Measurements from ENCODE around the gene TENT5C. TPM values are rescaled to one million over a fixed set of nuclear protein-coding genes. Genes with fewer than 3 reads are reported as not detected.

TENT5C gene
- total and polyA plus RNA-seq, 9 of the 15 experiments (the other 6 are each of a cell fraction or from before 2014, with no cell fraction given) = 1.8 to 7.7 (median 4.0) TPM

DNA sequence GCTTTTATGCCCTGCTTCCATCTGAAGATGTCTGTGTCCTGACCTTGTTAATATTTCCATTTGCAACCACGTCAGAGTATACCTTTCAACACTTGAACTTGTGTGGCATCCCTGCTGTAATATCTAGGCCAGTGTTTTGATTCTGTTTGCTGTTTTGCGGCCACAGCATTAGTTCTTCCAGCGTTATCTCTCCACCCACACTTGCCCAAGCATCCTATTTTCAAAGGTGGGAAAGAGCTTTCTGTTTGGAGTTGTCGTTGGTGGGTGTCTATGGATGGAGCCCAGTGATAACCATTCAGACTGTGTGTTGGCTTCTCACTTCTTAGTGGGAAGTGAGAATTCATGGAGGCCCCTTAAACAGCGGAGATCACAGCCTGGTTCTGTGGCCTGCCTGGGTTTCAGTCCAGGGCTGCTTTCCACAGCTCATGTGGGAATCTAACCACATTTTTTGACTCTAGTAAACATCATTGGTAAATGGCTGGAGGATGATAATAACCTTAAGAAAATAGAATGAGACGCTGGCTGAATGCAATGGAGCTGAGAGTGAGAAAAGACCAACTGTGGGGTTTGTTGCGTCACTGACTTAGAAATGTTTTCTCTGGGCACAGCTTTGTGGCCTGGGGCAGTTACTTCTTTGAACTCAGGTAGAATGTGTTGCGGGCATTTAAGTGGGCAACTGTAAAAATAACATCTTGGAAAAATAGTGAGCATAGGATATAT, 7.6 kb downstream of the TENT5C start:
- Histone ChIP-seq H4K20me1 (replicated peaks; ENCODE audit: control insufficient read depth, insufficient read depth, low read length) (peaks cover 12% of the 10 kb centered on the region), H3K4me1 (replicated peaks in 1 of 2; ENCODE audit: control insufficient read depth in 2 of 2, insufficient read depth in 2 of 2, low read length in 2 of 2) (peaks cover 49 to 95% of the 10 kb centered on the region in 2 experiments), H3K9ac (ENCODE audit: insufficient read depth in 1 of 2, low read depth in 2 of 2, low read length in 2 of 2) (peak overlapping the region in 1 of 2 experiments; percentile 64; a peak in 3 of 4 replicates), H3K9me3 (replicated peaks; ENCODE audit: control insufficient read depth, insufficient read depth, low read depth, low read length) (no peaks in the 10 kb centered on the region), H3K27me3 (ENCODE audit: control insufficient read depth in 2 of 2, insufficient read depth in 2 of 2, low read length in 2 of 2) (no peaks in the 10 kb centered on the region), H3K27ac (ENCODE audit: extremely low read depth, low read depth, low read length) (peak overlapping the region; percentile 77), H3K36me3 (ENCODE audit: control insufficient read depth, insufficient read depth, low read length) (no peaks in the 10 kb centered on the region; the same call in 1 of the 3 replicates), H3K9me1 (ENCODE audit: control insufficient read depth, insufficient read depth, low read length) (peaks cover 3% of the 10 kb centered on the region), H3K79me2 (ENCODE audit: control insufficient read depth, insufficient read depth, low read length) (peaks cover 83% of the 10 kb centered on the region), H3K4me2 (ENCODE audit: insufficient read depth, low read length) (peak overlapping the region; percentile 67), H3K4me3 (peak overlapping the region; percentile 1; the same call in 1 of the 2 replicates), H2AFZ (ENCODE audit: low read depth, low read length) (peak overlapping the region; percentile 13)
- CTCF ChIA-PET (ENCODE audit: low intra/inter-chr PET ratio) = no interaction called here
- ATAC-seq (peak; percentile 65), DNase-seq (ENCODE audit: extremely low read depth in 1 of 4, low spot score in 3 of 4) (peak; percentile 65 to 95 (median 77)), FAIRE-seq (peak; percentile 95)
- POLR2A ChIA-PET = interaction anchor here (0.6 to 14.3 kb wide), 16 partner anchors 12 to 269 kb away, joined by 3 to 383 read pairs (median 4); no protein-coding TSS in a partner anchor
- intact Hi-C loops (cut with micrococcal nuclease) = loop anchor here (1.0 to 5.0 kb wide), 5 partner anchors 25 to 76 kb away; no protein-coding TSS in a partner anchor
- 1% methylated on average over 8 of the region's 8 CpGs for WGBS (ENCODE audit: insufficient coverage, low coverage, missing lambda C conversion rate)
- in situ Hi-C loops (cut with MboI) = no loop called here
- BruUV-seq (replicated peaks) = no TSS peak
- TF ChIP-seq SP1 (CRISPR knock-in tag; IDR thresholded peaks at IDR 0.05) (no peak), NEUROD1 (IDR thresholded peaks at IDR 0.05; ENCODE audit: borderline replicate concordance, low read depth, low read length, partially characterized antibody) (peak; percentile 68), ELK3 (CRISPR knock-in tag; IDR thresholded peaks at IDR 0.05) (no peak), SIRT6 (IDR thresholded peaks at IDR 0.05; ENCODE audit: low read depth, low read length) (no peak), HNRNPL (IDR thresholded peaks at IDR 0.05; ENCODE audit: low read depth, low read length) (no peak), ZFPM2 (CRISPR knock-in tag; IDR thresholded peaks at IDR 0.05) (no peak), ZNF311 (CRISPR knock-in tag; IDR thresholded peaks at IDR 0.05) (peak; percentile 93), KLF1 (tag; IDR thresholded peaks at IDR 0.05) (no peak), ZBTB26 (CRISPR knock-in tag; IDR thresholded peaks at IDR 0.05) (peak; percentile 58; the same call in 1 of the 2 replicates), ESRRA (IDR thresholded peaks at IDR 0.05; ENCODE audit: borderline replicate concordance, low read depth) (peak; percentile 85; the same call in 1 of the 2 replicates), PTTG1 (tag; IDR thresholded peaks at IDR 0.05; ENCODE audit: low read depth) (no peak), HDAC1 (IDR thresholded peaks at IDR 0.05) (peak; percentile 51 to 99; a peak in 2 of 4 replicates), ZNF146 (CRISPR knock-in tag; IDR thresholded peaks at IDR 0.05; ENCODE audit: unreplicated experiment) (no peak), NUFIP1 (IDR thresholded peaks at IDR 0.05; ENCODE audit: partially characterized antibody) (no peak), RHOXF2B (CRISPR knock-in tag; conservative IDR thresholded peaks at IDR 0.05) (0 out of 2 replicates have a peak, but pooled peaks have one; percentile 5), TAL1 (IDR thresholded peaks at IDR 0.05) (peak; percentile 97), YBX1 (IDR thresholded peaks at IDR 0.05) (no peak), NELFE (IDR thresholded peaks at IDR 0.05; ENCODE audit: insufficient read depth, insufficient read length) (no peak), HMGN3 (IDR thresholded peaks at IDR 0.05; ENCODE audit: borderline replicate concordance, extremely low read depth, insufficient read length, low read depth, low read length) (no peak), ZBTB12 (CRISPR knock-in tag; IDR thresholded peaks at IDR 0.05) (no peak)

Data from K562 (cell line).